Measurements from ENCODE around the gene CCDC33.

The CCDC33 gene

DNA sequence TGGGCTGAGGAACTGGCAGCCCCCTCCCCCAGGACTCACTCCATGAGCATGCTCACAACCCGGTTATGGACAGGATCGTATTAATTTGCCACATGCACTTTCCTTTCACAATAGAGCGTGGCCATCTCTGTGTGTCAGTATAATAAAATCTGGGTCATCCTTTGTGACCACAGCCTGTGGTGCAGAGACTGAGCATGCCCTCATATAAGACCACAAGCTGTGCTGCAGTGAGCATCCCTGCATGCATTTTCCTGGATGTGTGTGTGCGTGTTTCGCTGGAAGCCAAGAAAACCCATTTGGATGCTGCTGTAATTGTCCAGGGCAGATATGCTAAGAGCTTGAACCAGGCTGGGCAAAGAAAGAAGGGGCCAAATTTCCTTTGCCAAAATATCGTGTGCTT, 91.6 kb downstream of the CCDC33 start:
- Histone ChIP-seq H2BK12ac (ENCODE audit: low read length) (no peak overlapping the region), H3K14ac (ENCODE audit: low read length) (no peak overlapping the region), H4K8ac (ENCODE audit: low read depth, low read length) (no peak overlapping the region), H2BK15ac (ENCODE audit: low read length) (no peak overlapping the region), H3K18ac (ENCODE audit: low read length) (no peak overlapping the region), H3K9me3 (replicated peaks in 1 of 2; ENCODE audit: control insufficient read depth in 2 of 2, insufficient read depth in 1 of 2, low read depth in 1 of 2, low read length in 2 of 2) (no peaks in the 10 kb centered on the region), H3K9ac (ENCODE audit: low read depth, low read length, poor library complexity) (no peak overlapping the region), H2AFZ (ENCODE audit: low read length) (no peak overlapping the region), H3K23ac (ENCODE audit: low read depth, low read length, poor library complexity) (no peak overlapping the region), H3K4me2 (ENCODE audit: insufficient read depth, low read length, poor library complexity, severe bottlenecking) (no peak overlapping the region), H2AK5ac (ENCODE audit: low read depth, low read length) (no peak overlapping the region), H3K4me3 (ENCODE audit: low read length in 2 of 2) (peak overlapping the region in 1 of 2 donors; percentile 58), H2BK120ac (ENCODE audit: low read depth, low read length) (no peak overlapping the region), H3K4me1 (ENCODE audit: control insufficient read depth in 2 of 2, insufficient read depth in 1 of 2, low read depth in 1 of 2, low read length in 2 of 2) (peaks cover 9 to 16% of the 10 kb centered on the region in 2 donors), H3K27me3 (ENCODE audit: control insufficient read depth in 3 of 3, insufficient read depth in 3 of 3, low read depth in 1 of 3, low read length in 3 of 3) (peaks cover 0 to 35% (median 1%) of the 10 kb centered on the region in 3 experiments), H3K27ac (replicated peaks; ENCODE audit: low read length) (no peak overlapping the region), H2BK5ac (ENCODE audit: low read length) (no peak overlapping the region), H3K4ac (ENCODE audit: low read length) (no peak overlapping the region), H3K79me1 (ENCODE audit: low read depth, low read length) (peaks cover 1% of the 10 kb centered on the region), H3K36me3 (replicated peaks in 1 of 2; ENCODE audit: control insufficient read depth in 2 of 2, insufficient read depth in 2 of 2, low read length in 2 of 2) (no peaks in the 10 kb centered on the region), H4K91ac (ENCODE audit: low read depth, low read length, poor library complexity) (no peak overlapping the region)
- WGBS, 2 donors (ENCODE audit: extremely low coverage in 2 of 2, insufficient read length in 2 of 2, insufficient replicate concordance in 1 of 2): no CpG with 5 or more reads among the region's 6 CpGs
- DNase-seq (ENCODE audit: low spot score): no peak

- WGBS, 2 donors (ENCODE audit: extremely low coverage in 2 of 2, insufficient read length in 2 of 2, insufficient replicate concordance in 1 of 2): no CpG with 5 or more reads among the region's 10 CpGs
Measured at GRCh38 chr15:74328331-74329056, 92.4 kb downstream of the CCDC33 start.

DNA sequence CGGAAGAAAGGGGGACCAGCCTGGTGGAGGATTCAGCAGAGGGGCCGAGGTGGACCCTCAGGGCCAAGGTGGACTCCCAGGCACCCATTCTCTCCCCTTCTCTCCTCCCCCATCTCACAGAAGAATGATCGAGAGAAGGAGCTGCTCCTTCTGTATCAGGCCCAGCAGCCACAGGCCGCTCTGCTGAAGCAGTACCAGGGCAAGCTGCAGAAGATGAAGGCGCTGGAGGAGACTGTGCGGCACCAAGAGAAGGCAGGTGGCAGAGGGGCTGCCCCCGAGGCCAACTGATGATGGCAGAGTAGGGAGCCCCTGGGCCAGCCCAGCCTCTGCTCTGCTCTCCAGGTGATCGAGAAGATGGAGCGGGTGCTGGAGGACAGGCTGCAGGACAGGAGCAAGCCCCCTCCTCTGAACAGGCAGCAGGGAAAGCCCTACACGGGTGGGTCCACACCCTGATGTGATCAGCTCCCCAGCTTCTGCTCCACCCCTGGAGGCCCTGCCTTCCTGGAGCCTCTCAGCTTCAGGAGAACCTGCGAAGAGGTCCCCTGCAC, 94.8 kb downstream of the CCDC33 start:
- peak overlapping the region; percentile 52 for H2BK12ac ChIP-seq (ENCODE audit: low read length)
- no peak overlapping the region for H2AFZ ChIP-seq (ENCODE audit: low read length)
- peaks cover 1% of the 10 kb centered on the region for H3K79me1 ChIP-seq (ENCODE audit: low read depth, low read length)
- peaks cover 9 to 16% of the 10 kb centered on the region in 2 donors for H3K4me1 ChIP-seq (ENCODE audit: control insufficient read depth in 2 of 2, insufficient read depth in 1 of 2, low read depth in 1 of 2, low read length in 2 of 2)
- no peak overlapping the region for H3K4me3 ChIP-seq (ENCODE audit: low read length in 2 of 2)
- H3K23ac ChIP-seq (ENCODE audit: low read depth, low read length, poor library complexity): no peak overlapping the region
- no peak overlapping the region for H2BK15ac ChIP-seq (ENCODE audit: low read length)
- WGBS, 2 donors (ENCODE audit: extremely low coverage in 2 of 2, insufficient read length in 2 of 2, insufficient replicate concordance in 1 of 2): no CpG with 5 or more reads among the region's 11 CpGs
- no peak overlapping the region for H3K14ac ChIP-seq (ENCODE audit: low read length)
- no peak for DNase-seq (ENCODE audit: low spot score)
- peaks cover 0 to 35% (median 0%) of the 10 kb centered on the region in 3 experiments for H3K27me3 ChIP-seq (ENCODE audit: control insufficient read depth in 3 of 3, insufficient read depth in 3 of 3, low read depth in 1 of 3, low read length in 3 of 3)
- H2AK5ac ChIP-seq (ENCODE audit: low read depth, low read length): peak overlapping the region; percentile 32
- no peak overlapping the region for H4K91ac ChIP-seq (ENCODE audit: low read depth, low read length, poor library complexity)
- H3K27ac ChIP-seq (replicated peaks; ENCODE audit: low read length): no peak overlapping the region
- H2BK5ac ChIP-seq (ENCODE audit: low read length): no peak overlapping the region
- H3K4ac ChIP-seq (ENCODE audit: low read length): no peak overlapping the region
- no peak overlapping the region for H2BK120ac ChIP-seq (ENCODE audit: low read depth, low read length)
- H3K9me3 ChIP-seq (replicated peaks in 1 of 2; ENCODE audit: control insufficient read depth in 2 of 2, insufficient read depth in 1 of 2, low read depth in 1 of 2, low read length in 2 of 2): peaks cover 0 to 5% of the 10 kb centered on the region in 2 donors
- H3K4me2 ChIP-seq (ENCODE audit: insufficient read depth, low read length, poor library complexity, severe bottlenecking): no peak overlapping the region
- no peak overlapping the region for H4K8ac ChIP-seq (ENCODE audit: low read depth, low read length)
- H3K36me3 ChIP-seq (replicated peaks in 1 of 2; ENCODE audit: control insufficient read depth in 2 of 2, insufficient read depth in 2 of 2, low read length in 2 of 2): no peaks in the 10 kb centered on the region
- H3K18ac ChIP-seq (ENCODE audit: low read length): no peak overlapping the region
- H3K9ac ChIP-seq (ENCODE audit: low read depth, low read length, poor library complexity): no peak overlapping the region

More at GRCh38 chr15:74328331-74329056, 92.4 kb downstream of the CCDC33 start:
- Histone ChIP-seq H2BK12ac (ENCODE audit: low read length) (peak overlapping the region; percentile 16), H4K91ac (ENCODE audit: low read depth, low read length, poor library complexity) (no peak overlapping the region), H3K23ac (ENCODE audit: low read depth, low read length, poor library complexity) (peak overlapping the region; percentile 75), H3K4me3 (ENCODE audit: low read length in 2 of 2) (no peak overlapping the region), H3K4me1 (ENCODE audit: control insufficient read depth in 2 of 2, insufficient read depth in 1 of 2, low read depth in 1 of 2, low read length in 2 of 2) (peaks cover 9 to 16% of the 10 kb centered on the region in 2 donors), H3K18ac (ENCODE audit: low read length) (peak overlapping the region; percentile 1), H2AFZ (ENCODE audit: low read length) (no peak overlapping the region), H2BK120ac (ENCODE audit: low read depth, low read length) (no peak overlapping the region), H3K79me1 (ENCODE audit: low read depth, low read length) (peaks cover 1% of the 10 kb centered on the region), H3K27ac (replicated peaks; ENCODE audit: low read length) (no peak overlapping the region), H3K9ac (ENCODE audit: low read depth, low read length, poor library complexity) (peak overlapping the region; percentile 63), H3K27me3 (ENCODE audit: control insufficient read depth in 3 of 3, insufficient read depth in 3 of 3, low read depth in 1 of 3, low read length in 3 of 3) (peaks cover 0 to 35% (median 0%) of the 10 kb centered on the region in 3 experiments), H3K9me3 (replicated peaks in 1 of 2; ENCODE audit: control insufficient read depth in 2 of 2, insufficient read depth in 1 of 2, low read depth in 1 of 2, low read length in 2 of 2) (no peaks in the 10 kb centered on the region), H3K14ac (ENCODE audit: low read length) (peak overlapping the region; percentile 97), H3K4me2 (ENCODE audit: insufficient read depth, low read length, poor library complexity, severe bottlenecking) (no peak overlapping the region), H2BK15ac (ENCODE audit: low read length) (peak overlapping the region; percentile 18), H4K8ac (ENCODE audit: low read depth, low read length) (no peak overlapping the region), H2AK5ac (ENCODE audit: low read depth, low read length) (no peak overlapping the region), H3K4ac (ENCODE audit: low read length) (no peak overlapping the region), H3K36me3 (replicated peaks in 1 of 2; ENCODE audit: control insufficient read depth in 2 of 2, insufficient read depth in 2 of 2, low read length in 2 of 2) (no peaks in the 10 kb centered on the region), H2BK5ac (ENCODE audit: low read length) (peak overlapping the region; percentile 45)
- no peak for DNase-seq (ENCODE audit: low spot score)

DNA sequence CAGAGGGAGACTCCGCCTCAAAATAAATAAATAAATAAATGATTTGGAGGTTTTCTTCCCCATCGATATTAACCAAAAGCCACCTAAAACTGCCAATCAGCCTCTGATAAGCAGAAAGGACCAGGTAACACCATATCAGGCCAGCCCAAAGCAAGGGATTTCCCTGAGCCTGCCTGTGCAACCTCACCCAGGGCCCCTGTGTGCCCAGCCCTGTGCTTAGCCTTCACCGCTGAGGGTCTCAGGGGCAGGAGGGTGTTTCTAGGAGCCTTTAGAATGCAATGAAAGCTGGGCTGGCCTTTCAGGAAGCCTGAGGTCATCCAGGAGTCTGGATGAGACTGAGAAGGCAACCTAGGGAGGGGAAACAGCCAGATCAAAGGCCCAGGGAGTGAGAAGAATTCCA, 95.9 kb downstream of the CCDC33 start:
- peak overlapping the region; percentile 67 for H2BK12ac ChIP-seq (ENCODE audit: low read length)
- no peak overlapping the region for H2BK120ac ChIP-seq (ENCODE audit: low read depth, low read length)
- WGBS, 2 donors (ENCODE audit: extremely low coverage in 2 of 2, insufficient read length in 2 of 2, insufficient replicate concordance in 1 of 2): no CpG with 5 or more reads among the region's 3 CpGs
- no peaks in the 10 kb centered on the region for H3K36me3 ChIP-seq (replicated peaks in 1 of 2; ENCODE audit: control insufficient read depth in 2 of 2, insufficient read depth in 2 of 2, low read length in 2 of 2)
- H3K4me2 ChIP-seq (ENCODE audit: insufficient read depth, low read length, poor library complexity, severe bottlenecking): no peak overlapping the region
- H3K14ac ChIP-seq (ENCODE audit: low read length): peak overlapping the region; percentile 50
- peaks cover 0 to 39% (median 0%) of the 10 kb centered on the region in 3 experiments for H3K27me3 ChIP-seq (ENCODE audit: control insufficient read depth in 3 of 3, insufficient read depth in 3 of 3, low read depth in 1 of 3, low read length in 3 of 3)
- H3K27ac ChIP-seq (replicated peaks; ENCODE audit: low read length): no peak overlapping the region
- no peak overlapping the region for H4K8ac ChIP-seq (ENCODE audit: low read depth, low read length)
- peaks cover 1% of the 10 kb centered on the region for H3K79me1 ChIP-seq (ENCODE audit: low read depth, low read length)
- peak overlapping the region; percentile 51 for H3K18ac ChIP-seq (ENCODE audit: low read length)
- no peak overlapping the region for H4K91ac ChIP-seq (ENCODE audit: low read depth, low read length, poor library complexity)
- H3K23ac ChIP-seq (ENCODE audit: low read depth, low read length, poor library complexity): no peak overlapping the region
- peaks cover 9 to 12% of the 10 kb centered on the region in 2 donors for H3K4me1 ChIP-seq (ENCODE audit: control insufficient read depth in 2 of 2, insufficient read depth in 1 of 2, low read depth in 1 of 2, low read length in 2 of 2)
- H2BK5ac ChIP-seq (ENCODE audit: low read length): no peak overlapping the region
- H3K4me3 ChIP-seq (ENCODE audit: low read length in 2 of 2): no peak overlapping the region
- H3K4ac ChIP-seq (ENCODE audit: low read length): no peak overlapping the region
- H2AK5ac ChIP-seq (ENCODE audit: low read depth, low read length): no peak overlapping the region
- no peak for DNase-seq (ENCODE audit: low spot score)
- H3K9ac ChIP-seq (ENCODE audit: low read depth, low read length, poor library complexity): no peak overlapping the region
- H3K9me3 ChIP-seq (replicated peaks in 1 of 2; ENCODE audit: control insufficient read depth in 2 of 2, insufficient read depth in 1 of 2, low read depth in 1 of 2, low read length in 2 of 2): peaks cover 0 to 5% of the 10 kb centered on the region in 2 donors
- no peak overlapping the region for H2AFZ ChIP-seq (ENCODE audit: low read length)
- H2BK15ac ChIP-seq (ENCODE audit: low read length): no peak overlapping the region
